Naive B cell (primary cell): Measurements from ENCODE around the gene LRRC10B. TPM values are rescaled to one million over a fixed set of nuclear protein-coding genes. Genes with fewer than 3 reads are reported as not detected.
A peak's percentile ranks its signal among the peaks of the same experiment; 100 is the strongest.

Source experiments
- ATAC-seq, 2 donors: fragments of 150-1000 bp; cut with Tn5 transposase; 2 replicates each; pipeline ENCODE4 v1.10.0; 2021; ENCODE audit warnings: low read depth in 2 of 2, mild to moderate bottlenecking in 2 of 2, moderate library complexity in 2 of 2
- DNase-seq: peaks from one replicate; pipeline ENCODE4 v3.0.0; 2022
- H3K27ac Mint-ChIP-seq, 6 donors: one replicate each; pipeline ENCODE4 v1.8.0; 2020 to 2022; ENCODE audit warnings: mild to moderate bottlenecking in 6 of 6, mixed read lengths in 6 of 6, moderate library complexity in 5 of 6, inconsistent platforms in 2 of 6
- H3K27me3 Mint-ChIP-seq, 3 donors: one replicate each; pipeline ENCODE4 v1.8.0; 2021 to 2022; ENCODE audit warnings: mixed read lengths in 3 of 3, mild to moderate bottlenecking in 1 of 3
- H3K36me3 Mint-ChIP-seq, 2 donors: one replicate each; pipeline ENCODE4 v1.8.0; 2020 to 2022; ENCODE audit warnings: mixed read lengths in 2 of 2, inconsistent platforms in 1 of 2, mild to moderate bottlenecking in 1 of 2
- H3K4me1 Mint-ChIP-seq, 3 donors: one replicate each; pipeline ENCODE4 v1.8.0; 2020 to 2022; ENCODE audit warnings: mixed read lengths in 3 of 3, inconsistent platforms in 1 of 3, mild to moderate bottlenecking in 1 of 3, moderate library complexity in 1 of 3
- H3K4me3 Mint-ChIP-seq, 8 donors: one replicate each; pipeline ENCODE4 v1.8.0; 2020 to 2022; ENCODE audit warnings: mild to moderate bottlenecking in 8 of 8, mixed read lengths in 8 of 8, moderate library complexity in 8 of 8, inconsistent platforms in 2 of 8
- H3K9me3 Mint-ChIP-seq, 7 donors: one replicate each; pipeline ENCODE4 v1.8.0; 2020 to 2022; ENCODE audit warnings: mixed read lengths in 7 of 7, mild to moderate bottlenecking in 5 of 7, inconsistent platforms in 2 of 7, moderate library complexity in 1 of 7
- polyA plus RNA-seq, 6 donors: library from polyadenylated mRNA; unstranded; fragments of 300-500 nt; fragmentation: Illumina TruSeq; gene quantifications; one replicate each; pipeline ENCODE4 v1.2.3, GENCODE V29; 2021; ENCODE audit warnings: low read depth in 6 of 6

Gene LRRC10B
- polyA plus RNA-seq, 6 donors from 2014 or later: 0.12 TPM; not detected in 5

- Mint-ChIP-seq H3K27ac (peak overlapping the region in 1 of 6 donors; percentile 24), H3K4me3 (no peak overlapping the region), H3K27me3 (peaks cover 0 to 6% (median 0%) of the 10 kb centered on the region in 3 donors), H3K36me3 (peaks cover 9% of the 10 kb centered on the region in 2 donors), H3K4me1 (no peaks in the 10 kb centered on the region), H3K9me3 (no peaks in the 10 kb centered on the region)
- no peak for ATAC-seq
- no peak for DNase-seq
These were observed 16.7 kb upstream of the LRRC10B start for GRCh38 chr11:61491736-61492395.

- Mint-ChIP-seq H3K36me3 (peaks cover 0 to 4% of the 10 kb centered on the region in 2 donors), H3K4me3 (no peak overlapping the region)
These were observed 14.1 kb upstream of the LRRC10B start for GRCh38 chr11:61494381-61494961.

DNA sequence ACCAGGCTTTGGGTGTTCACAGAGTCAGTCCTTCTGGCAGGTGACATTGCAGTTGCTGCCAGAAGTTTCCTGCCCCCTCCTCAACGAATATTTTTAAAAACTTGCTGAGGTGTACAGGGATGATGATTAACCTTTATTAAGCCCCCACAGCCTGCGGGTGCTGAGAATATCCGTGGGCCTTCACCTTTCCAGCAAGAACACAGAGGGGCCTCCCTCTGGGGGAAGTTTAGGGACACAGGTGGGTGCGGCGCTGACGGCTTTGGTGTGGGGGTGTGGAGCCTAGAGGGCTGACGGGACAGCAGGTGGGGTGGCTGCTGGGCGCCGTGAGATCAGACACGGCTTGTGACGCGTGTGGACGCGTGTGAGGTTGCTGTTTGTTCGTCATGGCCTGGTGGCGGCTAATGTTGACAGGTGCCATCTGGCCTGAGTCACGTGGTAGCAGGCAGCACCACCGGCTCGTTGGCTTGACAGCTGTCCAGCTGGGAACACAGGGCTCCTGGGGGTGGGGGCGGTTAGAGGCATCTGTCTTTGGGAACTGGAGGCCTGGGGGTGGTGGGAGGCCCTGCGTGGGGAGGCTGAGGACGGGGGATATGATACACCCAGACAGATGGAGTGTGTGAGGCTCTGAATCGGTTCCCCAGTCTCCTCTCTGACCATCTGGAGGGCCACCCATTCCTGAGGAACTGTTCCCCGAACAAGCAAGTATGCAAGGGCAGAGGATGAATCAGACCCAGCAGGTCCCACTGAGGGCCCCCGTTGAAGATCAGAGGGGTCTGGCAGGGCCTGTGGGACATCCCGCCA lies 12.5 kb upstream of the LRRC10B start:
- H3K27me3 Mint-ChIP-seq: peaks cover 0 to 6% (median 4%) of the 10 kb centered on the region in 3 donors
- H3K36me3 Mint-ChIP-seq: peaks cover 0 to 4% of the 10 kb centered on the region in 2 donors
- ATAC-seq (no peak), DNase-seq (no peak)
- H3K9me3 Mint-ChIP-seq: no peaks in the 10 kb centered on the region
- no peaks in the 10 kb centered on the region for H3K4me1 Mint-ChIP-seq
- no peak overlapping the region for H3K27ac Mint-ChIP-seq
- no peak overlapping the region for H3K4me3 Mint-ChIP-seq

More at GRCh38 chr11:61494381-61494961, 14.1 kb upstream of the LRRC10B start:
- Mint-ChIP-seq H3K9me3 (no peaks in the 10 kb centered on the region), H3K27ac (peak overlapping the region in 1 of 6 donors; percentile 22), H3K27me3 (peaks cover 0 to 6% (median 0%) of the 10 kb centered on the region in 3 donors), H3K4me1 (no peaks in the 10 kb centered on the region)
- DNase-seq: no peak
- no peak for ATAC-seq

GRCh38 chr11:61496602-61497400 lies 11.7 kb upstream of the LRRC10B start:
- peaks cover 0 to 4% of the 10 kb centered on the region in 2 donors for H3K36me3 Mint-ChIP-seq
- H3K27ac Mint-ChIP-seq: no peak overlapping the region
- peaks cover 0 to 5% (median 4%) of the 10 kb centered on the region in 3 donors for H3K27me3 Mint-ChIP-seq
- no peak for ATAC-seq
- H3K4me1 Mint-ChIP-seq: no peaks in the 10 kb centered on the region
- no peak overlapping the region for H3K4me3 Mint-ChIP-seq
- DNase-seq: no peak
- no peaks in the 10 kb centered on the region for H3K9me3 Mint-ChIP-seq

GRCh38 chr11:61497473-61497872 lies 11.1 kb upstream of the LRRC10B start:
- DNase-seq (no peak), ATAC-seq (no peak)
- H3K27ac Mint-ChIP-seq: no peak overlapping the region
- no peak overlapping the region for H3K4me3 Mint-ChIP-seq
- H3K27me3 Mint-ChIP-seq: peaks cover 0 to 9% (median 0%) of the 10 kb centered on the region in 3 donors
- H3K4me1 Mint-ChIP-seq: no peaks in the 10 kb centered on the region
- H3K9me3 Mint-ChIP-seq: no peaks in the 10 kb centered on the region
- H3K36me3 Mint-ChIP-seq: no peaks in the 10 kb centered on the region

GRCh38 chr11:61497876-61498275 lies 10.7 kb upstream of the LRRC10B start:
- no peaks in the 10 kb centered on the region for H3K9me3 Mint-ChIP-seq
- ATAC-seq: no peak
- no peak overlapping the region for H3K27ac Mint-ChIP-seq

GRCh38 chr11:61498767-61499341 lies 9.7 kb upstream of the LRRC10B start:
- Mint-ChIP-seq H3K36me3 (no peaks in the 10 kb centered on the region), H3K4me3 (no peak overlapping the region), H3K27ac (no peak overlapping the region), H3K27me3 (peaks cover 0 to 9% (median 0%) of the 10 kb centered on the region in 3 donors), H3K9me3 (no peaks in the 10 kb centered on the region), H3K4me1 (no peaks in the 10 kb centered on the region)
- DNase-seq: no peak
- no peak for ATAC-seq

More at GRCh38 chr11:61497876-61498275, 10.7 kb upstream of the LRRC10B start:
- Mint-ChIP-seq H3K4me3 (no peak overlapping the region), H3K4me1 (no peaks in the 10 kb centered on the region), H3K27me3 (peaks cover 0 to 9% (median 0%) of the 10 kb centered on the region in 3 donors), H3K36me3 (no peaks in the 10 kb centered on the region)
- no peak for DNase-seq

GRCh38 chr11:61499816-61500491 lies 8.6 kb upstream of the LRRC10B start:
- Mint-ChIP-seq H3K27me3 (peaks cover 5 to 13% (median 7%) of the 10 kb centered on the region in 3 donors), H3K4me3 (no peak overlapping the region), H3K4me1 (no peaks in the 10 kb centered on the region), H3K9me3 (no peaks in the 10 kb centered on the region), H3K27ac (no peak overlapping the region), H3K36me3 (no peaks in the 10 kb centered on the region)
- ATAC-seq (no peak), DNase-seq (no peak)

DNA sequence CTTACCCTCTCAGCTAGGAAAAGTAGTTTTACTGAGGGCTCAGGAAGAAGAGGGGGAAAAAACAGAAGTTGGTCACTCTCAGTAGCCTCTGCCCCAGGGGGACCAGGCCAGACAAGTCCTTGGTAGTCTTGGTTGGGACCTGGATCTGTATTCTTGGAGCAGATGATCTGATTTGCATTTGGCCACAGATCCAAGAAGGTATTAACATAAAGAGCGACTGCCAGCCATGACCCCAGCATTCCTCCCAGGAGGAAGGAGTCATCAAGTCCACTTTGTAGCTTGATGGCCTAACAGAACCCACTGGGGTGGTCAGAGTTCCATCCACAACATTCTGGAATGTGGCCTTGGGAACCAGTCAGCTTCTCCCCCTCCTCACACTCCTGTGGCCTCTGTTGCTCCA lies 6.0 kb upstream of the LRRC10B start:
- no peaks in the 10 kb centered on the region for H3K36me3 Mint-ChIP-seq
- peaks cover 26 to 28% (median 27%) of the 10 kb centered on the region in 3 donors for H3K27me3 Mint-ChIP-seq
- no peak overlapping the region for H3K27ac Mint-ChIP-seq
- H3K9me3 Mint-ChIP-seq: no peaks in the 10 kb centered on the region
- DNase-seq (no peak), ATAC-seq (no peak)
- H3K4me3 Mint-ChIP-seq: no peak overlapping the region
- H3K4me1 Mint-ChIP-seq: peaks cover 0 to under 1% (median 0%) of the 10 kb centered on the region in 3 donors

- no peak for ATAC-seq
- H3K27me3 Mint-ChIP-seq: peaks cover 32 to 35% (median 33%) of the 10 kb centered on the region in 3 donors
- no peak for DNase-seq
- peaks cover 5 to 8% (median 7%) of the 10 kb centered on the region in 3 donors for H3K4me1 Mint-ChIP-seq
- no peaks in the 10 kb centered on the region for H3K9me3 Mint-ChIP-seq
- no peak overlapping the region for H3K4me3 Mint-ChIP-seq
- H3K27ac Mint-ChIP-seq: no peak overlapping the region
- H3K36me3 Mint-ChIP-seq: no peaks in the 10 kb centered on the region
These were observed 5.3 kb upstream of the LRRC10B start for GRCh38 chr11:61503135-61503770.

DNA sequence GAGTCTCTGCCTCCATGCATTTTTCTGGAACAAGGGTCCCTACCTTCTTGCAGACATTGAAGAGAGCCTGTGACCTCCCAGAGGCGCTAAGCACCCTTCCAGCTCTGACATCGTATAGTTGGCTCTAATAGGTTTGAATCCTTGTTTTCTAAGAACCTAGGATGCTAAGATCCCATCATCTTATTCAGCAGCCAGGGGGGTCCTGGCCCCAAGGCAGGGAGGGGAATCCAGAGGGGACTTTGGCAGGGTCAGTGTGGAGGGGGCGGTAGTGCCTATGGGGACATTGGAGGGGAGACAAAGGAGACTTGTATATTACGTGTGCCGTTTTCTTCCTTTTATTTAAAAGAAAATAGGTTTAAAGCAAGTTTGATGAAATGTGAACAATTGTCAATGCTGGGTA lies 3.4 kb upstream of the LRRC10B start:
- Mint-ChIP-seq H3K27me3 (peaks cover 28 to 41% (median 34%) of the 10 kb centered on the region in 3 donors), H3K4me1 (peaks cover 5 to 11% (median 8%) of the 10 kb centered on the region in 3 donors), H3K36me3 (no peaks in the 10 kb centered on the region), H3K9me3 (no peaks in the 10 kb centered on the region), H3K27ac (no peak overlapping the region), H3K4me3 (peak overlapping the region in 1 of 8 donors; percentile 63)
- DNase-seq (no peak), ATAC-seq (no peak)

GRCh38 chr11:61505640-61506155 lies 2.9 kb upstream of the LRRC10B start:
- Mint-ChIP-seq H3K4me1 (peaks cover 5 to 11% (median 8%) of the 10 kb centered on the region in 3 donors), H3K9me3 (no peaks in the 10 kb centered on the region), H3K36me3 (no peaks in the 10 kb centered on the region), H3K27ac (no peak overlapping the region), H3K27me3 (peaks cover 28 to 47% (median 37%) of the 10 kb centered on the region in 3 donors), H3K4me3 (peak overlapping the region in 1 of 8 donors; percentile 70)
- ATAC-seq (no peak), DNase-seq (no peak)
